HG02798 (cell line): Measurements from ENCODE around the gene ETV3L.
A peak's percentile ranks its signal among the peaks of the same experiment; 100 is the strongest.
"Not testable (repeated sequence)": the region's sequence is repeated elsewhere in the genome, so short reads cannot be mapped to it uniquely, and the experiment has no call there.

Experiments
- ATAC-seq: cut with Tn5 transposase; IDR thresholded peaks from one replicate; pipeline ENCODE4 v1.9.1; 2021; ENCODE audit warnings: mild to moderate bottlenecking; ENCODE audit not compliant: unreplicated experiment, poor library complexity

Gene ETV3L

DNA sequence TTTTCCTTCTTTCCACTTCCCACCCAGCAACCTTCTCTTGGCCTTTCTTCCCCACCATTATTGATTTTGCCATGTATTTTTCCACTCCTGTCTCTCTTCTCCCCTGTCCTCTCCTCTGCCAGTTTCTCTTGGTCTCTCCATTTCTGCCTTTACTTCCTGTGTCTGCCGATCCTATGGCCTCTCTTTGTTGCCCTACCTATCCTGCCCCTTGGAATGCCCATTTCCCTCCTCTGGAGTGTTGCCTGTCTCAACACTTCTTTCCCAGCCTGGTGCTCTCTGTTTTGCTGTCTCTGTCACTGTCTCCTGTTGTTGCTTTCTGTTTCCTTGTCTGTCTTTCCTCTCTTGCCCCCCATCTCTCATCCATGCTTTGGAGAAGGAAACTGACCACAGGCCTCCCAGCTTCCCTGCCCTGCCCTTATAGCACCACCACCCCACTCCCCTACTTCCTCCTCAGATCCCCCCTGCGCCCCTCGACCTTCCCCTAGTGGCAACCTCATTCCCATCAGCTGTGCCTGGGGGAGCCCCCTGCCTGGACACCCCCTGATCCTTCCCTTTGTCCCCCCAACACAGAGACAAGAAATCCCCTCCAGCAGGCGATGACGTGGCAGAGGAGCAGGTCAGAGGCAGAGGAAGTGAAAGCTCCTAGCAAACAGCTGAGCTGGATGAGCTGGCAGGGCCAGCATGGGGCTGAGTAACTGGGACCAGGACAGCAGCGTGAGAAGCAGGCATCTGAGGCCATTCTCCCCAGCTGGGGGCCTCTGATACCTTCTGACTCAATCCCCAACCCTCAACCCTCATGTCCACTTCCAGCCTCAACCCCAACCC, 6.6 kb upstream of the ETV3L start:
- ATAC-seq = peak; percentile 86

DNA sequence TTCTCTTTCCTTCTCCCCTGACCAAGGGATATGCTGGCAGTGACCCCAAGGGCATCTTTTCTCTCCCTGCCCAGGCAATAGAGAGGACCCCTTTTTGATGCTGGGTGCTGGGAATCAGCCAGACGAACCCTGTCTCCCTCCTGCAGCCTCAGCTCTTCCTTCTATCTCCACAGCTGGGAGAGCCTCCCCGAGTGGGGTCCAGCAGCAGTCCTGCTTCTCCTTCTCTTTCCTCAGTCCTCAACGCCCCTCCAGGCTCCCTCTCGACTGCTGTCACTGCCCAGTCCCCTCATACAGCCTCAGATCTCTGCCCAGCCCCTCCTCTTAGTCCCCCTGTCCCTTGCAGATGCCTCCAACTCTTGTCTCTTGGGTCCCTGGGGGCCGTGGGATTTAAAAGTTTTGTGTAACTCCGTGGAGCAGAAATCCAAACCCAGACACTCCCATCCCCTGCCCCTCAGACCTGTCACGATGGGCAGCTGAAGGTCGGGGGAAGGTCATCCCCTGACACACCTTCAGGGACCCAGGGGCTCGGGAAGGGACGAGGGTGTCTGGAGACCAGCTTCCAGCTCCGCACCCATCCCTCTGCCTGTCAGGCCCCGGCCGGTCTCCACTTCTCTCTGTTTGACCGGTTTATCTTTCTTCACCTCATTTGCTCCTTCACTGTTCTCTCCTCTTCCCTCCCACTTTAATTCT, 5.8 kb upstream of the ETV3L start:
- ATAC-seq = no peak

GRCh38 chr1:157104598-157105293, 5.1 kb upstream of the ETV3L start:
- ATAC-seq = no peak

GRCh38 chr1:157103268-157103667, 3.7 kb upstream of the ETV3L start:
- no peak for ATAC-seq

DNA sequence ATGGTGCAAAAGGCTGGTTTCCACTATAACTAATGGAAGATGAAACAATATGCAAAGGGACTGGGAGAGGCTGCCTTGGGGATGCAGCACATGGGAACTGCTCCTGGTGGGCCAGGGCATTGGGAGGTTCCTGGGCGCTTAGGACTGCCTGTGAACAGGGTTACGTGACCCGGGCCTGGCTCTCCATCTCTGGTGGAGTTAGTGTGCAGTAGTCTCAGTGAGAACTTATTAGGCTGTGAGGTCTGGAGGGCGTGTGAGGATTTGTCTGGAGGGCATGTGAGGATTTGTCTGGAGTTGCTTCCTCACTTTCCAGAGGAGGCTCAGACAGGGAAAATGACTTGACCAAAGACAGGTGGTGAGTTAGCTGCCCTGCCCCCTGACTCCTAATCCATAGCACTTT, 1.5 kb upstream of the ETV3L start:
- ATAC-seq = no peak

GRCh38 chr1:157098987-157099632, 498 bp downstream of the ETV3L start:
- not testable (repeated sequence) for ATAC-seq

DNA sequence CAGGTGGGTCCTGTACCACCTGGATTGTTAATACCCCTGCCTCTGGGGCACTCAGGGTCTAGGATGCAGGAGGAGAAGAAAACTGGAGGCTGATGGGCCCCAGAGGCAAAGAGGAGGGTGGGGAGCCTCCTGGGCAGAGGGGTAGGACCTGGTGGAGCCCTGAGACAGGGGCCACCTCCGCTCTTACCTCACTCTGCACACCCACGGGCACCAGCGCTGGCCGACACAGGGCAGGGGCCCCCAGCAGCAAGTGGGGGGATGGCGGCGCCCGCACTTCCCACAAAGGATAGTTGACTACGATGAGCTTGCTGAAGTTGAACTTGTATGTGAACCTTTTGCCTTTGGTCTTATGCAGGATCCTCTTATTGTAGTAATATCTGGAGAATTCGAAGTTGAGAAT, 1.1 kb downstream of the ETV3L start:
- no peak for ATAC-seq

GRCh38 chr1:157097692-157098091, 1.9 kb downstream of the ETV3L start:
- ATAC-seq = no peak

DNA sequence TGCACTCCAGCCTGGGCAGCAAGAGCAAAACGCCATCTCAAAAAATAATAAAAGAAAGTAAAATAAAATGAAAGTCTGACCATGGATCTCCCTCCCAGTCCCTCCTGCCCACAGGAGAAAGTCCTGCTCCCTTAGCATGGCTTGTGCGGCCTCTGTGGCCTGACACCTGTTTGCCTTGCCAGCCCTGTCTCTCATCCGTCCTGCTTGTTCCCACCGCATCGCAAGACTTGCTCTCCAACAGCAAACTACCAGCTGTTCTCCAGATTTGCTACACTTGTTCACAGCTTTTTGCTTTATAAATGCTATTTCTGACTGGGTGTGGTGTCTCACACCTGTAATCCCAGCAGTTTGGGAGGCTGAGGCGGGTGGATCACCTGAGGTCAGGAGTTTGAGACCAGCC, 2.7 kb downstream of the ETV3L start:
- ATAC-seq = no peak

DNA sequence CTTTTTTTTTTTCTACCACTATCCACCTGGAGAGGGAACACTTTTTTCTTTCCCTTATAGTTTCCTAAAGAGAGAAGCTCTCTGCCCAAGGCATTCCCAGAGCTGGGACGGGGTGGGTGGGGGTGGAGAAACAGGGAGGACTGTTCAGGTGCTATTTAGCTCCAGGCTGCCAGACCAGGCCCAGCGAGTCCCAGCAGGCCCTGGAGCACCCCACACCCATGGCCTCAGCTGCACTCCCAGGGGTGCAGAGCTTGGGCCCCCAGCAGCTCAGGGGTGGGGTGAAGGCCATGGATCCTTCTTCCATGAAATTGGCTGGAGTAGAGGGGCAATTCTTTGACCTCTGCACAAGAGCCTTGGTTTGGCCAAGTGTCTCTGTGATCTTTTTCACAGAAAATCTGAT, 4.1 kb downstream of the ETV3L start:
- no peak for ATAC-seq

DNA sequence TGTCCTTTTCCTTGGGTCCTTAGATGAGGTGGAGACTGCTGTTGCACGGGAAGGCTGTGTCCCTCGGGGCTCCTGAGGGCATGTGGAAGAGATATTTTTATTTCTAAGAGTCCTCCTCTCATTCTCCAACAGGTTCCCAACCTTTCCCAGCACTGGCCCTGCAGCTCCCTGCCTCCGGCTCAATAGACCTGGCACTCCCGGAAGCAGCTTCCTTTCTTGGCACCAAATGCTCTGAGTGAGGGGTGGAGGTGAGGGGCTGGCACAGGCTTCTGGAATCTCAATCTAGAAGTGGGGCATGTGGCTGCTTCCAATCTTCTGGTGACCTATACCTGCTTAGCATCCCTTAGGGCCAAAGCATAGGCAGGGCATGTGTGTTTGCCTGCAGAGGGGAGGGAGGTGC, 4.5 kb downstream of the ETV3L start:
- ATAC-seq = no peak

DNA sequence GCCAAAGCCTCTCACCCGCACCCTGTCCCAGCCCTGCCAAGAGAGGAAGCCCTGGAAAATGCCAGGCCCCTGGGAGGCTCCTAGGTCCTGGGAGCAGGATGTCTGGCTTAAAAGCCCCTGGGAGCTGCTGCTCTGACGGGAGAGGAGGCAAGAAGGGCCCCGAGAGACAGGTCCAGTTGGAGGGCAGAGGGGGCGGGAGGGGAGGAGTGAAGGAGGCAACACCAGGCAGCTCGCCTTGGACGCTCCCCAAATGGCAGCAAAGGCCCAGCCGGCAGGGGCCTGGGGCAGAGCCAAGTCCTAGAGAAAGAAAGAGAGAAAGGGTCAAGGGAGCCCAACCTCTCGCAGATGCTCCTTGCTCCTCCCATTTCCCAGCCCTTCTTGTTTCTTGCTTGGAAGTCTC, 6.8 kb downstream of the ETV3L start:
- no peak for ATAC-seq

- ATAC-seq = no peak
Measured at GRCh38 chr1:157091668-157092273, 7.8 kb downstream of the ETV3L start.

DNA sequence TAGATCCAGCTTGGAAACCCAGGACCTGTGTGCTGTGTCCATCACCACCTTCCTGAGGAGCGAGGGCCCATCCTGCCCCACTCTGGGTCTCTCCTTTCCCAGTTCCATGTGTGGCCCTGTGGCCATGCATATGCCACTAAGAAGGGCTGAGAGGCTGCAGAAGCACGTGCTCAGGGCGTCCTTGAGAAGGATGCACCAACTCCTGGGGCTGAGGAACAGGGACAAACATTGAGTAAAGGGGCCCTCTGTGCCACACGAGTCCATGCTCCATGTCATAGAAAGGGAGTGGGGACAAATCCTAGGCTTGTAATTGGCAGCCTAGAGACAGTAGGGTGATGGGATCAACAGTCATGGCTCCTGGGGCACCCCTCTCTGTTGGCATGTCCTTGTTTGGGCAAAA, 8.4 kb downstream of the ETV3L start:
- no peak for ATAC-seq

DNA sequence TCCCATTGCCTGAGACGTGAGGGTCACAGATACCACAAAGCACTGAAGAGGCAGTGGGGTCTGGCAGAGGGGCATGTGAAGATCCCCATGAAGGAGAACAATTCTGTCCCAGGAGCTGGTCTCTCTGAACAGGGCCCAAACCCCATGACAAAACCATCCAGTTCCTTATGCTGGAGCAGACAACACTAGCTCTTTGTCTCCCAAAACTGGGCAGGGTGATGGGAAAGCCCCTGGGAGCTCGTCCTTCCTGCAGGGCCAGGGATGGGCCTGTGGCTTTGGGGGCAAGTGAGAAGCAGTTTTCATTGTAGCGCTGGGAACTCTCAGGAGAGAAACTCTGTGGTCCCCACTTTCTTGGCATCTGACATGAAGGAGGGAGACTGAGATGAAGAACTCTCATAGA, 8.8 kb downstream of the ETV3L start:
- no peak for ATAC-seq

DNA sequence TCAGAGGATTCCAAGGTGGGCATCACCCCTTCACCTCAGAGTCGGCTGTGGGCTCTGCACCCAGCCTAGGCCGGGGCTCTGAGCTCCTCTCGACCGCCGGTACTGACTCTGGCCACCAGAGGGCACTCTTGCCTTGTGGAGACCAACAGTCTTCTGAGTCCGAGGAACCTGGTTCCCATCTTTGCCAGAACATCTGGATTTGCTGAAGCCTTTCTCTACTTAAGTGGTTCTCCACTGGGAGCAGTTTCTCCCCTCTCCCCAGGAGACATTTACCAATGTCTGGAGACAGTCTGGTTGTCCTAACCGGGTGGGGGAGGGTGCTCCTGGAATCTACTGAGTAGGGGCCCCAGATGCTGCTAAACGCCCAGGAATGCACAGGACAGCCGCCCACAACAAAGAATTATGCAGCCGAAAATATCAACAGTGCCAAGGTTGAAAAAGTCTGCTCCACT, 9.4 kb downstream of the ETV3L start:
- ATAC-seq = no peak

- no peak for ATAC-seq
Measured at GRCh38 chr1:157089789-157090188, 9.8 kb downstream of the ETV3L start.

GRCh38 chr1:157088607-157089006, 11.0 kb downstream of the ETV3L start:
- ATAC-seq = no peak

DNA sequence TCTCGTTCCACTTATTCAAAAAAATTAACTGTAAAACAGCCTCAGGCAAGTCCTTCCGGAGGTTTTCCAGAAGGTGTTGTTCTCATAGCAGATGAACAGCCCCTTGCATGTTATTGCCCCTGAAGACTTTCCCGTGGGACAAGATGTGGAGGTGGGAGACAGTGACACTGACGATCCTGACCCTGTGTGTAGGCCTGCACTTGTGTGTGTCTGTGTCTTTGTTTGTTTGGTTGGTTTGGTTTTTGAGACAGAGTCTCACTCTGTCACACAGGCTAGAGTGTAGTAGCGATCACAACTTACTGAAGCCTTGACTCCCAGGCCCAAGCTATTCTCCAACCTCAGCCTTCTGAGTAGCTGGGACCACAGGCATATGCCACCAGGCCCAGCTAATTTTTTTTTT, 12.6 kb downstream of the ETV3L start:
- no peak for ATAC-seq

- no peak for ATAC-seq
Measured at GRCh38 chr1:157086299-157086698, 13.3 kb downstream of the ETV3L start.
